Prostate gland (tissue), 2 donors: Measurements from ENCODE around the gene ARHGEF12. TPM values are rescaled to one million over a fixed set of nuclear protein-coding genes. Genes with fewer than 3 reads are reported as not detected.

Source experiments
- DNase-seq: peaks from one replicate; pipeline ENCODE4 v3.0.0-alpha.2; 2019; ENCODE audit warnings: low spot score
- H3K27ac ChIP-seq, 2 donors: fragments of 200-600 bp; sonication (generic); 2 replicates each; pipeline ENCODE4 v1.5.1; 2017 to 2019
- H3K27me3 ChIP-seq: fragments of 200-600 bp; sonication (generic); replicated peaks from 2 replicates; pipeline ENCODE4 v1.5.1; 2019; ENCODE audit not compliant: insufficient read depth
- H3K36me3 ChIP-seq, 2 donors: fragments of 200-600 bp; sonication (generic); 1 replicate in 1 of 2; 2 replicates in 1 of 2; pipeline versions ENCODE4 v1.5.1 to v1.8.1; 2017 to 2019
- H3K4me1 ChIP-seq: fragments of 200-600 bp; sonication (generic); replicated peaks from 2 replicates; pipeline ENCODE4 v1.5.1; 2019
- H3K4me3 ChIP-seq, 2 donors: fragments of 200-600 bp; sonication (generic); 2 replicates each; pipeline ENCODE4 v1.5.1; 2017 to 2019
- H3K9me3 ChIP-seq: fragments of 200-600 bp; sonication (generic); 2 replicates; pipeline ENCODE4 v1.5.1; 2017
- CTCF ChIP-seq, 4 experiments: fragments of 200-600 bp in 2 of 4; fragments of 450-650 bp in 2 of 4; sonication (generic) in 2 of 4; IDR thresholded peaks; 1 replicate in 3 of 4; 2 replicates in 1 of 4; pipeline ENCODE4 v1.5.1; 2016 to 2019; ENCODE audit warnings: antibody characterized with exemption in 4 of 4, mild to moderate bottlenecking in 2 of 4, moderate library complexity in 2 of 4
- POLR2A ChIP-seq: fragments of 450-650 bp; IDR thresholded peaks from one replicate; pipeline ENCODE4 v1.6.1; 2016; ENCODE audit warnings: antibody characterized with exemption, mild to moderate bottlenecking
- POLR2AphosphoS5 ChIP-seq: sonication (generic); formaldehyde crosslinking; IDR thresholded peaks from one replicate; pipeline ENCODE4 v1.6.1; 2017; ENCODE audit warnings: antibody characterized with exemption
- WGBS: methylation state at CpG from one replicate; pipeline ENCODE4 v1.1.5; 2018; 5-methylcytosine and 5-hydroxymethylcytosine counted together
- intact Hi-C: fragments of 100-400 bp; cut with DNase I; formaldehyde crosslinking; loops from one replicate; pipeline ENCODE4 v1.14.2; 2022
- total RNA-seq, 2 donors: library from RNA; depleted of rRNA; stranded (reverse); fragments of >200 nt; gene quantifications; one replicate each; pipeline ENCODE4 v1.1.0, GENCODE V29; 2016

Gene ARHGEF12
- total RNA-seq, 2 donors from 2014 or later = 86.2 to 96.5 TPM

- intact Hi-C loops = no loop called here
- 75% methylated on average over 5 of the region's 5 CpGs for WGBS
Observed at GRCh38 chr11:120389693-120390584, 53.7 kb downstream of the ARHGEF12 start.

GRCh38 chr11:120390585-120390922 lies 54.3 kb downstream of the ARHGEF12 start:
- Histone ChIP-seq H3K9me3 (no peaks in the 10 kb centered on the region), H3K27me3 (no peaks in the 10 kb centered on the region), H3K27ac (no peak overlapping the region), H3K36me3 (no peaks in the 10 kb centered on the region), H3K4me1 (no peaks in the 10 kb centered on the region), H3K4me3 (no peak overlapping the region)
- DNase-seq = no peak
- WGBS = 84% methylated on average over 1 of the region's 1 CpG
- TF ChIP-seq POLR2A (no peak), POLR2AphosphoS5 (no peak), CTCF (IDR thresholded peaks at IDR 0.05) (no peak)
- intact Hi-C loops = no loop called here

More at GRCh38 chr11:120389693-120390584, 53.7 kb downstream of the ARHGEF12 start:
- no peak for DNase-seq
- H3K36me3 ChIP-seq = no peaks in the 10 kb centered on the region
- H3K27ac ChIP-seq = no peak overlapping the region
- TF ChIP-seq POLR2A (no peak), CTCF (IDR thresholded peaks at IDR 0.05) (no peak), POLR2AphosphoS5 (no peak)
- H3K27me3 ChIP-seq = no peaks in the 10 kb centered on the region
- H3K4me1 ChIP-seq = no peaks in the 10 kb centered on the region
- no peaks in the 10 kb centered on the region for H3K9me3 ChIP-seq
- H3K4me3 ChIP-seq = no peak overlapping the region

- no peak overlapping the region for H3K4me3 ChIP-seq
- H3K27ac ChIP-seq = no peak overlapping the region
- H3K27me3 ChIP-seq = no peaks in the 10 kb centered on the region
- intact Hi-C loops = no loop called here
- H3K36me3 ChIP-seq = no peaks in the 10 kb centered on the region
- DNase-seq = no peak
- H3K4me1 ChIP-seq = no peaks in the 10 kb centered on the region
- TF ChIP-seq POLR2AphosphoS5 = no peak
- no peak for TF ChIP-seq CTCF (IDR thresholded peaks at IDR 0.05)
- TF ChIP-seq POLR2A = no peak
- no peaks in the 10 kb centered on the region for H3K9me3 ChIP-seq
Observed at GRCh38 chr11:120391292-120391691, 55.1 kb downstream of the ARHGEF12 start.

GRCh38 chr11:120391854-120392253 lies 55.6 kb downstream of the ARHGEF12 start:
- no peak for DNase-seq
- Histone ChIP-seq H3K4me3 (no peak overlapping the region), H3K9me3 (no peaks in the 10 kb centered on the region), H3K4me1 (no peaks in the 10 kb centered on the region), H3K27me3 (no peaks in the 10 kb centered on the region), H3K36me3 (no peaks in the 10 kb centered on the region), H3K27ac (no peak overlapping the region)
- intact Hi-C loops = no loop called here
- WGBS = 92% methylated on average over 1 of the region's 1 CpG
- no peak for TF ChIP-seq POLR2A
- TF ChIP-seq POLR2AphosphoS5 = no peak
- no peak for TF ChIP-seq CTCF (IDR thresholded peaks at IDR 0.05)

GRCh38 chr11:120392314-120392713 lies 56.1 kb downstream of the ARHGEF12 start:
- H3K27ac ChIP-seq = no peak overlapping the region
- no peaks in the 10 kb centered on the region for H3K27me3 ChIP-seq
- H3K4me3 ChIP-seq = no peak overlapping the region
- no peaks in the 10 kb centered on the region for H3K9me3 ChIP-seq
- peaks cover 2% of the 10 kb centered on the region for H3K4me1 ChIP-seq
- no peak for DNase-seq
- H3K36me3 ChIP-seq = no peaks in the 10 kb centered on the region
- intact Hi-C loops = no loop called here
- TF ChIP-seq POLR2A (no peak), POLR2AphosphoS5 (peak; percentile 48)
- 29% methylated on average over 6 of the region's 6 CpGs for WGBS
